H1 (cell line): ENCODE data around the gene RAP2B.

Experiments
- KDM5A ChIP-seq: fragments of 200-600 bp; IDR thresholded peaks from 2 replicates; pipeline ENCODE4 v1.7.1; 2012; ENCODE audit warnings: mild to moderate bottlenecking, low read length, inconsistent platforms, mixed read lengths
- POLR2A ChIP-seq, 2 experiments: IDR thresholded peaks; 1 replicate in 1 of 2; 2 replicates in 1 of 2; pipeline ENCODE4 v1.6.1; 2011; ENCODE audit warnings: low read depth in 2 of 2, low read length in 2 of 2, mild to moderate bottlenecking in 2 of 2; ENCODE audit errors: control extremely low read depth in 1 of 2
- SUZ12 ChIP-seq: fragments of 200-600 bp; sonication (generic); IDR thresholded peaks from 2 replicates; pipeline ENCODE4 v1.6.1; 2012; ENCODE audit warnings: mild to moderate bottlenecking, inconsistent platforms, low read length, moderate library complexity, mixed read lengths

DNA sequence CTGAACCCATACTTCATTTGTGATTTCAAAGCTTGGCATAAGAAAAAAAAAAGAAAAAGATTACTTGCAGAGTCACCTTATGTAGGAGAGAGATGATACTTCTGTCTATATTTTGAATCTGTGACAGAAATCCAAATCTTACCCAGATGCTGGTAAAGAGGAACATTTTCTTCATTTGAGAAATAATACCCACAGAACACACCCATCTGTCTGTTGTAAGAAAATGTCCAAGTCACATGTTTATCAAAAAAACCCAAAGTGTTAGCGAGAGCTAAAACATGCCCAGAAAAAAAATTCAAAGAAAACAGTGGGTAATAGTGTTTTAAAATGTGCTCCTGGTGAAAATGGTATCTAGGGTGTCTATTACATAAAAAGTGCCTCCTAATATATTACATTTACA, 18.0 kb upstream of the RAP2B start:
- no peak for TF ChIP-seq POLR2A (IDR thresholded peaks at IDR 0.05; ENCODE audit: control extremely low read depth in 1 of 2, low read depth in 2 of 2, low read length in 2 of 2)
- no peak for TF ChIP-seq KDM5A
- TF ChIP-seq SUZ12: no peak
